Mesendoderm (in vitro differentiated cells): ENCODE data around the gene KCP.

Experiments
- DNase-seq: peaks from one replicate; pipeline ENCODE4 v3.0.0; 2013
- H2AK5ac ChIP-seq: 2 replicates; pipeline ENCODE4 v1.6.1; 2013; ENCODE audit warnings: low read length, inconsistent platforms
- H2BK120ac ChIP-seq: 2 replicates; pipeline ENCODE4 v1.6.1; 2013; ENCODE audit warnings: low read depth, mild to moderate bottlenecking, low read length, moderate library complexity, mixed read lengths
- H2BK15ac ChIP-seq: replicated peaks from 2 replicates; pipeline ENCODE4 v1.6.1; 2013; ENCODE audit warnings: low read depth, mild to moderate bottlenecking, moderate library complexity
- H2BK5ac ChIP-seq: 2 replicates; pipeline ENCODE4 v1.6.1; 2013; ENCODE audit warnings: low read length, inconsistent platforms
- H3K18ac ChIP-seq: 2 replicates; pipeline ENCODE4 v1.6.1; 2013; ENCODE audit warnings: mild to moderate bottlenecking, low read length, mixed read lengths
- H3K23ac ChIP-seq: one replicate; pipeline ENCODE4 v1.6.1; 2013; ENCODE audit warnings: low read length
- H3K27ac ChIP-seq: 2 replicates; pipeline ENCODE4 v1.5.1; 2013; ENCODE audit warnings: low read depth, mild to moderate bottlenecking, inconsistent platforms, low read length, moderate library complexity
- H3K27me3 ChIP-seq: 2 replicates; pipeline ENCODE4 v1.6.1; 2013; ENCODE audit warnings: low read length, control low read depth, mild to moderate bottlenecking, inconsistent platforms; ENCODE audit not compliant: insufficient read depth, poor library complexity
- H3K36me3 ChIP-seq: 2 replicates; pipeline ENCODE4 v1.6.1; 2013; ENCODE audit warnings: low read length, inconsistent platforms; ENCODE audit not compliant: control insufficient read depth, insufficient read depth
- H3K4ac ChIP-seq: one replicate; pipeline ENCODE4 v1.6.1; 2013; ENCODE audit warnings: low read depth, mild to moderate bottlenecking, low read length, moderate library complexity
- H3K4me1 ChIP-seq: 2 replicates; pipeline ENCODE4 v1.6.1; 2013; ENCODE audit warnings: low read depth, low read length, inconsistent platforms; ENCODE audit not compliant: control insufficient read depth
- H3K4me2 ChIP-seq: 2 replicates; pipeline ENCODE4 v1.6.1; 2013; ENCODE audit warnings: low read length
- H3K4me3 ChIP-seq: 2 replicates; pipeline ENCODE4 v1.5.1; 2013; ENCODE audit warnings: mild to moderate bottlenecking, low read length
- H3K56ac ChIP-seq: one replicate; pipeline ENCODE4 v1.6.1; 2013; ENCODE audit warnings: low read length
- H3K79me1 ChIP-seq: 2 replicates; pipeline ENCODE4 v1.6.1; 2013; ENCODE audit warnings: low read length, inconsistent platforms
- H3K79me2 ChIP-seq: 2 replicates; pipeline ENCODE4 v1.6.1; 2013; ENCODE audit warnings: mild to moderate bottlenecking, low read length; ENCODE audit not compliant: control insufficient read depth, insufficient read depth
- H3K9ac ChIP-seq: 2 replicates; pipeline ENCODE4 v1.6.1; 2013; ENCODE audit warnings: low read length, inconsistent platforms
- H4K5ac ChIP-seq: one replicate; pipeline ENCODE4 v1.6.1; 2013; ENCODE audit warnings: low read length
- H4K8ac ChIP-seq: one replicate; pipeline ENCODE4 v1.6.1; 2013; ENCODE audit warnings: low read depth, mild to moderate bottlenecking, control low read depth, low read length, moderate library complexity
- WGBS: extraction: QIAGEN DNeasy Blood & Tissue Kit; methylation state at CpG from one replicate; pipeline ENCODE4 v1.1.7; 2013; ENCODE audit warnings: low lambda C conversion rate, missing lambda C conversion rate; ENCODE audit not compliant: insufficient coverage; ENCODE audit errors: extremely low coverage; 5-methylcytosine and 5-hydroxymethylcytosine counted together

KCP gene

GRCh38 chr7:128841171-128841690 is 69.3 kb downstream of the KCP start:
- H3K56ac ChIP-seq: no peak overlapping the region
- no peak for DNase-seq
- H2BK15ac ChIP-seq: no peak overlapping the region
- H3K79me2 ChIP-seq: no peaks in the 10 kb centered on the region
- no peak overlapping the region for H2AK5ac ChIP-seq
- WGBS: no CpG with 5 or more reads among the region's 17 CpGs
- no peaks in the 10 kb centered on the region for H3K4me1 ChIP-seq
- H3K23ac ChIP-seq: no peak overlapping the region
- no peak overlapping the region for H3K4me2 ChIP-seq
- no peak overlapping the region for H2BK120ac ChIP-seq
- no peak overlapping the region for H3K4me3 ChIP-seq
- no peak overlapping the region for H3K18ac ChIP-seq
- H3K27ac ChIP-seq: no peak overlapping the region
- no peak overlapping the region for H3K4ac ChIP-seq
- no peak overlapping the region for H3K9ac ChIP-seq
- H3K36me3 ChIP-seq: peaks cover 31% of the 10 kb centered on the region
- no peak overlapping the region for H4K5ac ChIP-seq
- no peaks in the 10 kb centered on the region for H3K27me3 ChIP-seq
- H2BK5ac ChIP-seq: no peak overlapping the region
- H3K79me1 ChIP-seq: no peaks in the 10 kb centered on the region
- no peak overlapping the region for H4K8ac ChIP-seq

- Histone ChIP-seq H3K36me3 (peaks cover 31% of the 10 kb centered on the region), H3K27me3 (no peaks in the 10 kb centered on the region), H3K4me1 (no peaks in the 10 kb centered on the region), H2BK120ac (no peak overlapping the region), H2BK5ac (no peak overlapping the region), H3K18ac (no peak overlapping the region), H3K4me3 (no peak overlapping the region), H3K79me1 (no peaks in the 10 kb centered on the region), H3K23ac (no peak overlapping the region), H2AK5ac (no peak overlapping the region), H2BK15ac (no peak overlapping the region), H3K9ac (no peak overlapping the region), H3K4ac (no peak overlapping the region), H4K5ac (no peak overlapping the region), H3K27ac (no peak overlapping the region), H3K56ac (no peak overlapping the region), H3K4me2 (no peak overlapping the region), H3K79me2 (no peaks in the 10 kb centered on the region), H4K8ac (no peak overlapping the region)
- no peak for DNase-seq
- WGBS: no CpG with 5 or more reads among the region's 23 CpGs
Measured at GRCh38 chr7:128840326-128841170, 70.0 kb downstream of the KCP start.

GRCh38 chr7:128839751-128840177 is 70.7 kb downstream of the KCP start:
- H3K27ac ChIP-seq: no peak overlapping the region
- no peak overlapping the region for H3K9ac ChIP-seq
- H3K4ac ChIP-seq: no peak overlapping the region
- H3K18ac ChIP-seq: no peak overlapping the region
- no peak overlapping the region for H3K4me3 ChIP-seq
- H4K5ac ChIP-seq: no peak overlapping the region
- no peak overlapping the region for H3K56ac ChIP-seq
- no peak overlapping the region for H3K4me2 ChIP-seq
- no peaks in the 10 kb centered on the region for H3K27me3 ChIP-seq
- H3K79me2 ChIP-seq: no peaks in the 10 kb centered on the region
- WGBS: no CpG with 5 or more reads among the region's 13 CpGs
- no peak overlapping the region for H2BK15ac ChIP-seq
- H3K36me3 ChIP-seq: peaks cover 28% of the 10 kb centered on the region
- no peak overlapping the region for H4K8ac ChIP-seq
- no peak overlapping the region for H2AK5ac ChIP-seq
- H2BK5ac ChIP-seq: no peak overlapping the region
- H2BK120ac ChIP-seq: no peak overlapping the region
- no peaks in the 10 kb centered on the region for H3K4me1 ChIP-seq
- H3K23ac ChIP-seq: no peak overlapping the region
- H3K79me1 ChIP-seq: no peaks in the 10 kb centered on the region
- no peak for DNase-seq

- no peak overlapping the region for H3K23ac ChIP-seq
- no peak overlapping the region for H2BK15ac ChIP-seq
- H4K8ac ChIP-seq: no peak overlapping the region
- no peak overlapping the region for H4K5ac ChIP-seq
- H3K4me3 ChIP-seq: no peak overlapping the region
- no peak for DNase-seq
- H3K4me1 ChIP-seq: no peaks in the 10 kb centered on the region
- no peak overlapping the region for H2BK5ac ChIP-seq
- H3K79me1 ChIP-seq: peaks cover 2% of the 10 kb centered on the region
- H3K56ac ChIP-seq: no peak overlapping the region
- no peak overlapping the region for H3K27ac ChIP-seq
- H2BK120ac ChIP-seq: no peak overlapping the region
- no peak overlapping the region for H3K18ac ChIP-seq
- H3K4ac ChIP-seq: no peak overlapping the region
- H3K27me3 ChIP-seq: no peaks in the 10 kb centered on the region
- H3K4me2 ChIP-seq: no peak overlapping the region
- no CpG with 5 or more reads among the region's 17 CpGs for WGBS
- no peak overlapping the region for H2AK5ac ChIP-seq
- no peak overlapping the region for H3K9ac ChIP-seq
- H3K36me3 ChIP-seq: peaks cover 28% of the 10 kb centered on the region
- no peaks in the 10 kb centered on the region for H3K79me2 ChIP-seq
Measured at GRCh38 chr7:128838981-128839731, 71.4 kb downstream of the KCP start.

- H2BK120ac ChIP-seq: no peak overlapping the region
- no peak overlapping the region for H4K5ac ChIP-seq
- H3K9ac ChIP-seq: no peak overlapping the region
- no peak overlapping the region for H3K4me3 ChIP-seq
- peaks cover 22% of the 10 kb centered on the region for H3K36me3 ChIP-seq
- H3K18ac ChIP-seq: no peak overlapping the region
- H2BK5ac ChIP-seq: no peak overlapping the region
- H3K56ac ChIP-seq: no peak overlapping the region
- no CpG with 5 or more reads among the region's 22 CpGs for WGBS
- H3K4me2 ChIP-seq: no peak overlapping the region
- no peak overlapping the region for H4K8ac ChIP-seq
- no peaks in the 10 kb centered on the region for H3K79me2 ChIP-seq
- no peak overlapping the region for H3K23ac ChIP-seq
- H2BK15ac ChIP-seq: no peak overlapping the region
- H3K27me3 ChIP-seq: no peaks in the 10 kb centered on the region
- no peak overlapping the region for H3K4ac ChIP-seq
- peaks cover 3% of the 10 kb centered on the region for H3K79me1 ChIP-seq
- no peak overlapping the region for H2AK5ac ChIP-seq
- no peak overlapping the region for H3K27ac ChIP-seq
- DNase-seq: no peak
- peaks cover 4% of the 10 kb centered on the region for H3K4me1 ChIP-seq
Measured at GRCh38 chr7:128838109-128838779, 72.3 kb downstream of the KCP start.
